ENCODE results near the gene RPTOR.
"Not testable (repeated sequence)": the region's sequence is repeated elsewhere in the genome, so short reads cannot be mapped to it uniquely, and the experiment has no call there.

RPTOR gene

DNA sequence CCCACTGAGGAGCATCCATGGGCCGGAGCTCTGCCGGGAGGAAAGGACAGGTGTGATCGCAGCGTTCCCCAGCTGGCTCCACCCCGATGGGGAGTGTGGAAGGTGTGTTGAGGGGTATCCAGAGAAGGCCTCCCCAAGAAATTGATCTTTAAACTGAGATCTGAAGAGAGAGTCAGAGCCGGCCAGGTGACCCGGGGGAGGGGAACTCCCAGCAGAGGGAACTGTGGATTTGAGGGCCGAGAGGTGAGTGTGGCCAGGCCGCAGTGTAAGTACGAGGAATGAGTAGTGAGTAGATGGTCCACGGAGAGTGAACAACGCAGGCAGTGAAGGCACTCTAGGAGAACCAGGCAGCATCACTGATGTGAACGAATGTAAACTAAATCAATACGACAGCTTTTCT lies 80.2 kb downstream of the RPTOR start:
- H3K9ac ChIP-seq (ENCODE audit: low read length in 5 of 5): no peak overlapping the region
- no peak overlapping the region for H3K4me3 ChIP-seq (ENCODE audit: low read depth in 1 of 5, low read length in 5 of 5)
- H3K27me3 ChIP-seq (ENCODE audit: control insufficient read depth in 5 of 5, insufficient read depth in 4 of 5, low read length in 5 of 5): no peaks in the 10 kb centered on the region
- no peaks in the 10 kb centered on the region for H3K9me3 ChIP-seq (ENCODE audit: control insufficient read depth in 5 of 5, low read length in 5 of 5)
- H3K36me3 ChIP-seq (ENCODE audit: control insufficient read depth in 5 of 5, insufficient read depth in 5 of 5, low read length in 5 of 5): peaks cover 0 to 12% (median 3%) of the 10 kb centered on the region in 5 donors
- no peak overlapping the region for H3K27ac ChIP-seq (ENCODE audit: low read depth, low read length)
- no peaks in the 10 kb centered on the region for H3K4me1 ChIP-seq (ENCODE audit: control insufficient read depth in 5 of 5, insufficient read depth in 5 of 5, low read length in 5 of 5)

GRCh38 chr17:80625627-80626026 lies 81.0 kb downstream of the RPTOR start:
- Histone ChIP-seq H3K36me3 (ENCODE audit: control insufficient read depth in 5 of 5, insufficient read depth in 5 of 5, low read length in 5 of 5) (peaks cover 0 to 12% (median 3%) of the 10 kb centered on the region in 5 donors), H3K9ac (ENCODE audit: low read length in 5 of 5) (no peak overlapping the region), H3K4me3 (ENCODE audit: low read depth in 1 of 5, low read length in 5 of 5) (no peak overlapping the region), H3K4me1 (ENCODE audit: control insufficient read depth in 5 of 5, insufficient read depth in 5 of 5, low read length in 5 of 5) (no peaks in the 10 kb centered on the region), H3K9me3 (ENCODE audit: control insufficient read depth in 5 of 5, low read length in 5 of 5) (no peaks in the 10 kb centered on the region), H3K27me3 (ENCODE audit: control insufficient read depth in 5 of 5, insufficient read depth in 4 of 5, low read length in 5 of 5) (no peaks in the 10 kb centered on the region), H3K27ac (ENCODE audit: low read depth, low read length) (no peak overlapping the region)

- not testable (repeated sequence) for H3K9ac ChIP-seq (ENCODE audit: low read length in 5 of 5); H3K27ac ChIP-seq (ENCODE audit: low read depth, low read length); H3K27me3 ChIP-seq (ENCODE audit: control insufficient read depth in 5 of 5, insufficient read depth in 4 of 5, low read length in 5 of 5); H3K9me3 ChIP-seq (ENCODE audit: control insufficient read depth in 5 of 5, low read length in 5 of 5); H3K4me1 ChIP-seq (ENCODE audit: control insufficient read depth in 5 of 5, insufficient read depth in 5 of 5, low read length in 5 of 5); H3K4me3 ChIP-seq (ENCODE audit: low read depth in 1 of 5, low read length in 5 of 5)
- peaks cover 0 to 12% (median 3%) of the 10 kb centered on the region in 5 donors for H3K36me3 ChIP-seq (ENCODE audit: control insufficient read depth in 5 of 5, insufficient read depth in 5 of 5, low read length in 5 of 5)
Observed at GRCh38 chr17:80628881-80629280, 84.2 kb downstream of the RPTOR start.

DNA sequence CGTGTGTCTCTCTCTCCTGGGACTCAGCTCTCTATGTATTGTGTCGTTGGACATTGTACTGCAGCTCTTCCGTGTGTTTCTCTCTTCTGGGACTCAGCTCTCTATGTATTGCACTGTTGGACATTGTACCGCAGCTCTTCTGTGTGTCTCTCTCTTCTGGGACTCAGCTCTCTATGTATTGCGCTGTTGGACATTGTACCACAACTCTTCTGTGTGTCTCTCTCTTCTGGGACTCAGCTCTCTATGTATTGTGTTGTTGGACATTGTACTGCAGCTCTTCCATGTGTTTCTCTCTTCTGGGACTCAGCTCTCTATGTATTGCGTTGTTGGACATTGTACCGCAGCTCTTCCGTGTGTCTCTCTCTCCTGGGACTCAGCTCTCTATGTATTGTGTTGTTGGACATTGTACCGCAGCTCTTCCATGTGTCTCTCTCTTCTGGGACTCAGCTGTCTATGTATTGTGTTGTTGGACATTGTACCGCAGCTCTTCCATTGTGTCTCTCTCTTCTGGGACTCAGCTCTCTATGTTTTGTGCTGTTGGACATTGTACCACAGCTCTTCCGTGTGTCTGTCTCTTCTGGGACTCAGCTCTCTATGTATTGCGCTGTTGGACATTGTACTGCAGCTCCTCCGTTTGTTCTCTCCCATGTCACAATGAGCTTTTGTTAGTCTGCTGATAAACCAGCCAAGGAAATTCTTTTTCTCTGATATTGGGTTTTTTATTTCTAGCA lies 84.8 kb downstream of the RPTOR start:
- Histone ChIP-seq H3K4me3 (ENCODE audit: low read depth in 1 of 5, low read length in 5 of 5) (no peak overlapping the region), H3K4me1 (ENCODE audit: control insufficient read depth in 5 of 5, insufficient read depth in 5 of 5, low read length in 5 of 5) (no peaks in the 10 kb centered on the region), H3K36me3 (ENCODE audit: control insufficient read depth in 5 of 5, insufficient read depth in 5 of 5, low read length in 5 of 5) (peaks cover 0 to 12% (median 3%) of the 10 kb centered on the region in 5 donors), H3K27ac (ENCODE audit: low read depth, low read length) (no peak overlapping the region), H3K9ac (ENCODE audit: low read length in 5 of 5) (no peak overlapping the region), H3K9me3 (ENCODE audit: control insufficient read depth in 5 of 5, low read length in 5 of 5) (no peaks in the 10 kb centered on the region), H3K27me3 (ENCODE audit: control insufficient read depth in 5 of 5, insufficient read depth in 4 of 5, low read length in 5 of 5) (no peaks in the 10 kb centered on the region)

GRCh38 chr17:80630560-80631120 lies 86.0 kb downstream of the RPTOR start:
- Histone ChIP-seq H3K9ac (ENCODE audit: low read length in 5 of 5) (no peak overlapping the region), H3K4me3 (ENCODE audit: low read depth in 1 of 5, low read length in 5 of 5) (no peak overlapping the region), H3K36me3 (ENCODE audit: control insufficient read depth in 5 of 5, insufficient read depth in 5 of 5, low read length in 5 of 5) (peaks cover 0 to 10% (median 3%) of the 10 kb centered on the region in 5 donors), H3K4me1 (ENCODE audit: control insufficient read depth in 5 of 5, insufficient read depth in 5 of 5, low read length in 5 of 5) (no peaks in the 10 kb centered on the region), H3K27me3 (ENCODE audit: control insufficient read depth in 5 of 5, insufficient read depth in 4 of 5, low read length in 5 of 5) (no peaks in the 10 kb centered on the region), H3K27ac (ENCODE audit: low read depth, low read length) (no peak overlapping the region), H3K9me3 (ENCODE audit: control insufficient read depth in 5 of 5, low read length in 5 of 5) (no peaks in the 10 kb centered on the region)

DNA sequence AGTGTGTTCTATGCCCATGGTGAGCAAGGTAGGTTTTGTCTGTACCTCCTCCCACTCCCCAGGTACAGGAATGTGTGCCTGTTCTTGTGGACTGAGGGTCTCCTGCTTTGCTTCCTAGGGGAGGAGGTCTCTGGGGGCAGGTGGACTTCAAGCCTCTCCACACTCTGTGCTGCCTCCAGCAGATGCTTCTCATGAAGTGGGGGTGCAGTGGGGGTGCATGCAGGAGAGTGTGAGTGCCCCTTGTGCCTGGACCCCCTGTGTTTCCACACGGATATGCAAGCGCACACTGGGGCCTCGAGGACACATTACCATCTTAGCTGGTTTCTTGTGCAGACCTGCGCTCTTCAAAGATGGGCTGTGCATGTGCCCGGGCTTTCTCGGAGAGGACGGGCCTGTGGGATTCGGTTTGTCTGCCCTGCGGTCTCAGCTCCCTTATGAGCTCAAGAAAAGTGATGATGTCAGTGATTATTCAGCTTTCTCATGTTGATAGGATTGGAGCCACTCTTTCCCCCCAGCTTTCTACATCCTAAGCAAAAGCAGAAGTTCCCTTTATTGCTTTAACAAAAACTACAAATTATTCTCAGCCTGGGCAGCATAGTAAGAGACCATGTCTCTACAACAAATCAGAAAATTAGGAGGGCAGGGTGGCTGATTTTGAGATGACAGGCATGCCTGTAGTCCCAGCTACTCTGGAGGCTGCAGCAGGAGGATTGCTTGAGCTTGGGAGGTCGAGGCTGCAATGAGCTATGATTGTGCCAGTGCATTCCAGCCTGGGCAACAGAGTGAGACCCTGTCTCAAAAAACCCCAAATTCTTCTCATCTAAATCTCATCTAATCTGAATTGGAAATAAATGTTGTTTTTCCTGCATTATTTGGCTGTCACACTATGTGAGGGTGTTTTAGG lies 86.8 kb downstream of the RPTOR start:
- no peaks in the 10 kb centered on the region for H3K27me3 ChIP-seq (ENCODE audit: control insufficient read depth in 5 of 5, insufficient read depth in 4 of 5, low read length in 5 of 5)
- no peak overlapping the region for H3K4me3 ChIP-seq (ENCODE audit: low read depth in 1 of 5, low read length in 5 of 5)
- peaks cover 0 to 6% (median 1%) of the 10 kb centered on the region in 5 donors for H3K36me3 ChIP-seq (ENCODE audit: control insufficient read depth in 5 of 5, insufficient read depth in 5 of 5, low read length in 5 of 5)
- H3K4me1 ChIP-seq (ENCODE audit: control insufficient read depth in 5 of 5, insufficient read depth in 5 of 5, low read length in 5 of 5): no peaks in the 10 kb centered on the region
- H3K9me3 ChIP-seq (ENCODE audit: control insufficient read depth in 5 of 5, low read length in 5 of 5): no peaks in the 10 kb centered on the region
- H3K27ac ChIP-seq (ENCODE audit: low read depth, low read length): no peak overlapping the region
- H3K9ac ChIP-seq (ENCODE audit: low read length in 5 of 5): no peak overlapping the region

GRCh38 chr17:80632046-80632581 lies 87.5 kb downstream of the RPTOR start:
- H3K27ac ChIP-seq (ENCODE audit: low read depth, low read length): no peak overlapping the region
- peaks cover 0 to 5% (median 0%) of the 10 kb centered on the region in 5 donors for H3K36me3 ChIP-seq (ENCODE audit: control insufficient read depth in 5 of 5, insufficient read depth in 5 of 5, low read length in 5 of 5)
- no peak overlapping the region for H3K4me3 ChIP-seq (ENCODE audit: low read depth in 1 of 5, low read length in 5 of 5)
- H3K27me3 ChIP-seq (ENCODE audit: control insufficient read depth in 5 of 5, insufficient read depth in 4 of 5, low read length in 5 of 5): no peaks in the 10 kb centered on the region
- no peak overlapping the region for H3K9ac ChIP-seq (ENCODE audit: low read length in 5 of 5)
- no peaks in the 10 kb centered on the region for H3K9me3 ChIP-seq (ENCODE audit: control insufficient read depth in 5 of 5, low read length in 5 of 5)
- H3K4me1 ChIP-seq (ENCODE audit: control insufficient read depth in 5 of 5, insufficient read depth in 5 of 5, low read length in 5 of 5): no peaks in the 10 kb centered on the region

DNA sequence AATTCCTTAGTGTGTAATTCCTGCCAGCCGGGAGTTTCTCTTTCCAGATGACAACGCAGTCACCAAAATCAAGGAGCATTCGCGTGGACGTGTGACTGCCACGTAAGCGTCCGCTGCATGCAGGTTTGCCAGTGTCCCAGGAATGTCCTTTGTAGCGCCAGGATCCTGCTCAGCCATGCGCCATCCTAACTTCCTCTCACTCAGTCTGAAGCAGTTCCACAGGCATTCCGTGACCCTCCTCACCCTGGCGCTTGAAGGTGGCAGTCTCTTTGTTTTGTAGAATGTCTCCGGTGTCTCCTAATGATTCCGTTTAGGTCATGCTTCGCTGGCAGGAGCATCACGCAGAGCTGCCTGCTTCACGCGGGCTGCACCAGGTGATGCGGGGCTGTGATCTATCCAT lies 88.6 kb downstream of the RPTOR start:
- no peaks in the 10 kb centered on the region for H3K27me3 ChIP-seq (ENCODE audit: control insufficient read depth in 5 of 5, insufficient read depth in 4 of 5, low read length in 5 of 5)
- H3K4me1 ChIP-seq (ENCODE audit: control insufficient read depth in 5 of 5, insufficient read depth in 5 of 5, low read length in 5 of 5): no peaks in the 10 kb centered on the region
- H3K4me3 ChIP-seq (ENCODE audit: low read depth in 1 of 5, low read length in 5 of 5): no peak overlapping the region
- H3K36me3 ChIP-seq (ENCODE audit: control insufficient read depth in 5 of 5, insufficient read depth in 5 of 5, low read length in 5 of 5): peaks cover 0 to 5% (median 0%) of the 10 kb centered on the region in 5 donors
- H3K9ac ChIP-seq (ENCODE audit: low read length in 5 of 5): no peak overlapping the region
- H3K9me3 ChIP-seq (ENCODE audit: control insufficient read depth in 5 of 5, low read length in 5 of 5): no peaks in the 10 kb centered on the region
- no peak overlapping the region for H3K27ac ChIP-seq (ENCODE audit: low read depth, low read length)

DNA sequence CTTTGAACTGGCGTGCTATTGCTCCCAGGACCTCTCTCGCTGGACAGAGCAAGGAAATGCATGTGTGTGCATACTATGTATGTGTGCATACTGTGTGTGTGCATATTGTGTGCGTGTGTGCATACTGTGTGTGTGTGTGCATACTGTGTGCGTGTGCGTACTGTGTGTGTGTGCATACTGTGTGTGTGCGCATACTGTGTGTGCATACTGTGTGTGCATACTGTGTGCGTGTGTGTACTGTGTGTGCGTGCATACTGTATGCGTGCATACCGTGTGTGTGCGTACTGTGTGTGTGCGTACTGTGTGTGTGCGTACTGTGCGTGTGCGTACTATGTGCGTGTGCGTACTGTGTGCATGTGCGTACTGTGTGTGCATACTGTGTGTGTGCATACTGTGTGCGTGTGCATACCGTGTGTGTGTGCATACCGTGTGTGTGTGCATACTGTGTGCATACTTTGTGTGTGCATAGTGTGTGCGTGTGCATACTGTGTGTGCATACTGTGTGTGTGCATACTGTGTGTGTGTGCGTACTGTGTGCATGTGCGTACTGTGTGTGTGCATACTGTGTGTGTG lies 89.4 kb downstream of the RPTOR start:
- H3K9ac ChIP-seq (ENCODE audit: low read length in 5 of 5): no peak overlapping the region
- peaks cover 0 to 5% (median 0%) of the 10 kb centered on the region in 5 donors for H3K36me3 ChIP-seq (ENCODE audit: control insufficient read depth in 5 of 5, insufficient read depth in 5 of 5, low read length in 5 of 5)
- no peak overlapping the region for H3K4me3 ChIP-seq (ENCODE audit: low read depth in 1 of 5, low read length in 5 of 5)
- no peak overlapping the region for H3K27ac ChIP-seq (ENCODE audit: low read depth, low read length)
- H3K9me3 ChIP-seq (ENCODE audit: control insufficient read depth in 5 of 5, low read length in 5 of 5): no peaks in the 10 kb centered on the region
- H3K4me1 ChIP-seq (ENCODE audit: control insufficient read depth in 5 of 5, insufficient read depth in 5 of 5, low read length in 5 of 5): no peaks in the 10 kb centered on the region
- H3K27me3 ChIP-seq (ENCODE audit: control insufficient read depth in 5 of 5, insufficient read depth in 4 of 5, low read length in 5 of 5): no peaks in the 10 kb centered on the region

Data from subcutaneous abdominal adipose tissue (tissue), 5 donors.